Measurements from ENCODE around the gene DNAH14.
"Not testable (repeated sequence)": the region's sequence is repeated elsewhere in the genome, so short reads cannot be mapped to it uniquely, and the experiment has no call there.

DNAH14 gene

GRCh38 chr1:225004396-225004795 is 74.9 kb downstream of the DNAH14 start:
- H3K4me2 ChIP-seq (ENCODE audit: low read length) = no peak overlapping the region
- H3K9ac ChIP-seq = no peak overlapping the region
- no peak overlapping the region for H3K4me3 ChIP-seq (ENCODE audit: low read depth, low read length)
- no peak for TF ChIP-seq CTCF (IDR thresholded peaks at IDR 0.05)
- no peaks in the 10 kb centered on the region for H3K4me1 ChIP-seq
- H3K9me3 ChIP-seq (ENCODE audit: control insufficient read depth, low read length) = no peaks in the 10 kb centered on the region
- no peaks in the 10 kb centered on the region for H3K36me3 ChIP-seq (ENCODE audit: control insufficient read depth, insufficient read depth, low read length)
- H2AFZ ChIP-seq = no peak overlapping the region
- no peaks in the 10 kb centered on the region for H3K27me3 ChIP-seq (ENCODE audit: control insufficient read depth, insufficient read depth, low read length)
- no peak overlapping the region for H3K27ac ChIP-seq
- H3K79me2 ChIP-seq = no peaks in the 10 kb centered on the region

DNA sequence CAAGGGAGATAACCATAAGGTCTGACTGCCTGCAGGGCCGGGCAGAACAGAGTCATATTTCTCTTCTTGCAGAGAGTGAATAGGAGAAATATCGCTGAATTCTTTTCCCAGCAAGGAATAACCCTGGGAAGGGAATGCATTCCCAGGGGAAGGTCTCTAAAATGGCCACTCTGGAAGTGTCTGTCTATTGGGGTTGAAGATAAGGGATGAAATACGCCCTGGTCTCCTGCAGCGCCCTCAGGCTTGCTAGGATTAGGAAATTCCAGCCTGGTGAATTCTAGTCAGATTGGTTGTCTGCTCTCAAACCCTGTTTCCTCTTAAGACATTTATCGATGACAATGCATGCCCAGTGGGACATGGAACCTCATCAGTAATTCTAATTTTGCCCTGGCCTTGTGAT is 76.9 kb downstream of the DNAH14 start:
- not testable (repeated sequence) for H3K79me2 ChIP-seq; H3K36me3 ChIP-seq (ENCODE audit: control insufficient read depth, insufficient read depth, low read length); H2AFZ ChIP-seq; H3K27me3 ChIP-seq (ENCODE audit: control insufficient read depth, insufficient read depth, low read length); H3K27ac ChIP-seq; H3K4me1 ChIP-seq; H3K4me2 ChIP-seq (ENCODE audit: low read length); H3K4me3 ChIP-seq (ENCODE audit: low read depth, low read length); H3K9me3 ChIP-seq (ENCODE audit: control insufficient read depth, low read length); H3K9ac ChIP-seq

- H3K9me3 ChIP-seq (ENCODE audit: control insufficient read depth, low read length); H3K27me3 ChIP-seq (ENCODE audit: control insufficient read depth, insufficient read depth, low read length); H3K4me2 ChIP-seq (ENCODE audit: low read length); H3K27ac ChIP-seq; H3K4me3 ChIP-seq (ENCODE audit: low read depth, low read length); H3K79me2 ChIP-seq; H3K9ac ChIP-seq; H3K4me1 ChIP-seq; H3K36me3 ChIP-seq (ENCODE audit: control insufficient read depth, insufficient read depth, low read length); H2AFZ ChIP-seq: not testable (repeated sequence)
Observed at GRCh38 chr1:225008050-225008449, 78.6 kb downstream of the DNAH14 start.

DNA sequence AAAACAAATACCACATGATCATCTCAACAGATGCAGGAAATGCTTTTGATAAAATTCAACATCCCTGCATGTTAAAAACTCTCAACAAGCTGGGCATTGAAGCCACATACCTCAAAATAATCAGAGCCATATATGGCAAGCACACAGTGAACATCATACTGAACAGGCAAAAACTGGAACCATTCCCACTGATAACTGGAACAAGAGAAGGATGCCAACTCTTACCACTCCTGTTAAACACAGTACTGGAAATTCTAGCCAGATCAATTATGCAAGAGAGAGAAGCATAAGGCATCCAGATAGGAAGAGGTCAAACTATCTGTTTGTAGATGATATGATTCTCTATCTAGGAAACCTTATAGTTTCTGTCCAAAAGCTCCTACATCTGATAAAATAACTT is 91.6 kb downstream of the DNAH14 start:
- no peak overlapping the region for H3K4me3 ChIP-seq (ENCODE audit: low read depth, low read length)
- no peak overlapping the region for H3K9ac ChIP-seq
- no peak for TF ChIP-seq CTCF (IDR thresholded peaks at IDR 0.05)
- no peaks in the 10 kb centered on the region for H3K27me3 ChIP-seq (ENCODE audit: control insufficient read depth, insufficient read depth, low read length)
- H3K4me2 ChIP-seq (ENCODE audit: low read length) = no peak overlapping the region
- no peak overlapping the region for H2AFZ ChIP-seq
- H3K4me1 ChIP-seq = no peaks in the 10 kb centered on the region
- no peaks in the 10 kb centered on the region for H3K9me3 ChIP-seq (ENCODE audit: control insufficient read depth, low read length)
- no peaks in the 10 kb centered on the region for H3K36me3 ChIP-seq (ENCODE audit: control insufficient read depth, insufficient read depth, low read length)
- no peaks in the 10 kb centered on the region for H3K79me2 ChIP-seq
- no peak overlapping the region for H3K27ac ChIP-seq

DNA sequence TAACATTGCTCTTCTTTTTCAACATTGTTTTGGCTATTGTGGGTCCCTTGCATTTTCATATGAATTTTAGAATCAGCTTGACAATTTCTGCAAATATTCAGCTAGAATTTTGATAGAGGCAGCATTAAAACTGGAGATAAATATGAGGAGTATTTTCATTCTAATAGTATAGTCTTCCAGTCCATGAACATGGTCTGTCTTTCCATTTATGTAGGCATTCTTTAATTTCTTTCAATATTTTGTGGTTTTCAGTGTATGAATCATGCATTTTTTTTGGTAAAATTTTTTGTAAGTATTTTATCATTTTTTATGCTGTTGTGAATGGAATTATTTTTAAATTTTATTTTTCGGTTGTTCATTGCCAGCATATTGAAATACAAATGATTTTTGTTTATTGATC is 97.2 kb downstream of the DNAH14 start:
- Histone ChIP-seq H3K79me2 (no peaks in the 10 kb centered on the region), H3K9ac (no peak overlapping the region), H3K9me3 (ENCODE audit: control insufficient read depth, low read length) (no peaks in the 10 kb centered on the region), H3K4me3 (ENCODE audit: low read depth, low read length) (no peak overlapping the region), H3K27ac (no peak overlapping the region), H3K36me3 (ENCODE audit: control insufficient read depth, insufficient read depth, low read length) (no peaks in the 10 kb centered on the region), H2AFZ (no peak overlapping the region), H3K27me3 (ENCODE audit: control insufficient read depth, insufficient read depth, low read length) (no peaks in the 10 kb centered on the region), H3K4me1 (no peaks in the 10 kb centered on the region), H3K4me2 (ENCODE audit: low read length) (no peak overlapping the region)
- no peak for TF ChIP-seq CTCF (IDR thresholded peaks at IDR 0.05)

GRCh38 chr1:225036441-225036840 is 107.0 kb downstream of the DNAH14 start:
- not testable (repeated sequence) for H3K79me2 ChIP-seq; H3K4me2 ChIP-seq (ENCODE audit: low read length); H3K4me3 ChIP-seq (ENCODE audit: low read depth, low read length); H3K27ac ChIP-seq; H3K4me1 ChIP-seq; H2AFZ ChIP-seq; H3K36me3 ChIP-seq (ENCODE audit: control insufficient read depth, insufficient read depth, low read length); H3K27me3 ChIP-seq (ENCODE audit: control insufficient read depth, insufficient read depth, low read length); H3K9me3 ChIP-seq (ENCODE audit: control insufficient read depth, low read length); H3K9ac ChIP-seq
